IPS-11a (cell line): ENCODE measurements around the gene SMO.
"Not testable (repeated sequence)": the region's sequence is repeated elsewhere in the genome, so short reads cannot be mapped to it uniquely, and the experiment has no call there.

Source experiments
- H3K4me3 ChIP-seq: one replicate; pipeline ENCODE4 v1.5.1; 2013; ENCODE audit warnings: low read depth, low read length, control low read depth

Gene SMO

GRCh38 chr7:129208667-129209066 lies 20.2 kb downstream of the SMO start:
- no peak overlapping the region for H3K4me3 ChIP-seq

GRCh38 chr7:129209067-129209926 lies 20.9 kb downstream of the SMO start:
- H3K4me3 ChIP-seq: no peak overlapping the region

- H3K4me3 ChIP-seq: no peak overlapping the region
Measured at GRCh38 chr7:129210256-129210988, 22.0 kb downstream of the SMO start.

GRCh38 chr7:129210989-129211312 lies 22.5 kb downstream of the SMO start:
- no peak overlapping the region for H3K4me3 ChIP-seq

- H3K4me3 ChIP-seq: no peak overlapping the region
Measured at GRCh38 chr7:129212126-129212525, 23.7 kb downstream of the SMO start.

GRCh38 chr7:129212596-129212995 lies 24.2 kb downstream of the SMO start:
- no peak overlapping the region for H3K4me3 ChIP-seq

- H3K4me3 ChIP-seq: no peak overlapping the region
Measured at GRCh38 chr7:129213828-129214227, 25.4 kb downstream of the SMO start.

GRCh38 chr7:129215691-129216090 lies 27.3 kb downstream of the SMO start:
- not testable (repeated sequence) for H3K4me3 ChIP-seq

GRCh38 chr7:129216101-129216715 lies 27.8 kb downstream of the SMO start:
- H3K4me3 ChIP-seq: not testable (repeated sequence)

- not testable (repeated sequence) for H3K4me3 ChIP-seq
Measured at GRCh38 chr7:129216821-129217416, 28.5 kb downstream of the SMO start.

GRCh38 chr7:129218514-129219062 lies 30.2 kb downstream of the SMO start:
- H3K4me3 ChIP-seq: no peak overlapping the region

GRCh38 chr7:129219166-129219565 lies 30.7 kb downstream of the SMO start:
- not testable (repeated sequence) for H3K4me3 ChIP-seq

- no peak overlapping the region for H3K4me3 ChIP-seq
Measured at GRCh38 chr7:129222064-129222463, 33.6 kb downstream of the SMO start.

GRCh38 chr7:129224251-129225205 lies 36.1 kb downstream of the SMO start, which contains the start of gene AHCYL2:
TSS of gene AHCYL2 (plus strand) at chr7:129225030.
- peak within 1 kb of the TSS; percentile 92 for H3K4me3 ChIP-seq

- H3K4me3 ChIP-seq: peak overlapping the region; percentile 92
Measured at GRCh38 chr7:129225206-129225930, 36.9 kb downstream of the SMO start.

GRCh38 chr7:129225931-129226572 lies 37.6 kb downstream of the SMO start:
- peak overlapping the region; percentile 92 for H3K4me3 ChIP-seq

GRCh38 chr7:129227646-129228578 lies 39.5 kb downstream of the SMO start:
- no peak overlapping the region for H3K4me3 ChIP-seq

- H3K4me3 ChIP-seq: no peak overlapping the region
Measured at GRCh38 chr7:129228633-129229032, 40.2 kb downstream of the SMO start.
